ENCODE results near the gene RAB11FIP4. TPM values are rescaled to one million over a fixed set of nuclear protein-coding genes. Genes with fewer than 3 reads are reported as not detected.

The RAB11FIP4 gene
- total and polyA plus RNA-seq, 2 donors (not counting 1 experiment from before 2014, with no cell fraction given) = 17.0 to 70.5 TPM

GRCh38 chr17:31559584-31560501 lies 168.4 kb downstream of the RAB11FIP4 start:
- intact Hi-C loops (cut with micrococcal nuclease) = loop anchor here (1.0 to 5.0 kb wide), 2 partner anchors 37 to 298 kb away; no protein-coding TSS in a partner anchor
- POLR2A ChIA-PET = interaction anchor here (0.6 to 1.4 kb wide), 3 partner anchors 22 to 837 kb away, joined by 3 to 6 read pairs (median 4); no protein-coding TSS in a partner anchor
- ATAC-seq (ENCODE audit: low read depth) (no peak), DNase-seq (peak; percentile 37)
- Mint-ChIP-seq H3K4me1 (peaks cover 27% of the 10 kb centered on the region), H3K27ac (peak overlapping the region; percentile 50), H3K9me3 (ENCODE audit: insufficient read depth) (no peaks in the 10 kb centered on the region), H3K4me3 (peak overlapping the region; percentile 77), H3K27me3 (no peaks in the 10 kb centered on the region)
- 44% methylated on average over 86 of the region's 91 CpGs for WGBS (ENCODE audit: insufficient coverage)
- Histone ChIP-seq H3K4me1 (ENCODE audit: control insufficient read depth in 2 of 2, insufficient read depth in 2 of 2, low read length in 2 of 2) (peaks cover 15 to 27% of the 10 kb centered on the region in 2 donors), H3K27ac (ENCODE audit: low read length in 2 of 2) (no peak overlapping the region), H3K9ac (ENCODE audit: low read length) (peak overlapping the region; percentile 75), H3K36me3 (replicated peaks in 1 of 2; ENCODE audit: control extremely low read depth in 1 of 2, control insufficient read depth in 1 of 2, extremely low read depth in 1 of 2, insufficient read depth in 2 of 2, low read length in 1 of 2) (no peaks in the 10 kb centered on the region), H3K9me3 (ENCODE audit: control extremely low read depth in 1 of 3, control insufficient read depth in 2 of 3, insufficient read depth in 1 of 3, low read length in 2 of 3) (no peaks in the 10 kb centered on the region), H2AFZ (ENCODE audit: insufficient read depth, low read depth, low read length, poor library complexity, severe bottlenecking) (peak overlapping the region; percentile 79), H3K27me3 (replicated peaks in 1 of 4; ENCODE audit: control extremely low read depth in 1 of 4, control insufficient read depth in 3 of 4, insufficient read depth in 4 of 4, low read length in 3 of 4) (peaks cover 0 to 7% (median 2%) of the 10 kb centered on the region in 4 experiments), H3K4me2 (replicated peaks; ENCODE audit: low read depth, low read length, poor library complexity, severe bottlenecking) (peak overlapping the region; percentile 98), H3K79me2 (ENCODE audit: control insufficient read depth, insufficient read depth, low read length) (peaks cover 13% of the 10 kb centered on the region), H3K4me3 (ENCODE audit: control extremely low read depth in 1 of 5, extremely low read depth in 1 of 5, insufficient read depth in 1 of 5, low read depth in 2 of 5, low read length in 4 of 5) (peak overlapping the region in 4 of 5 experiments; percentile 18 to 82 (median 60)), H4K20me1 (ENCODE audit: control insufficient read depth, insufficient read depth, low read length, poor library complexity, severe bottlenecking) (no peaks in the 10 kb centered on the region)
- CTCF ChIA-PET = interaction anchor here (0.5 to 6.7 kb wide), 6 partner anchors 21 to 282 kb away, joined by 4 to 74 read pairs (median 4); no protein-coding TSS in a partner anchor
- TF ChIP-seq EZH2 (IDR thresholded peaks at IDR 0.05; ENCODE audit: borderline replicate concordance, insufficient read depth, low read depth, low read length, poor library complexity, severe bottlenecking) (no peak), CTCF (IDR thresholded peaks at IDR 0.05) (no peak)
